Central memory CD4-positive, alpha-beta T cell (primary cell): ENCODE measurements around the gene GLRX5.
"Not testable (repeated sequence)": the region's sequence is repeated elsewhere in the genome, so short reads cannot be mapped to it uniquely, and the experiment has no call there.

ENCODE experiments used
- DNase-seq: peaks from one replicate; pipeline ENCODE4 v3.0.0; 2022

The GLRX5 gene

DNA sequence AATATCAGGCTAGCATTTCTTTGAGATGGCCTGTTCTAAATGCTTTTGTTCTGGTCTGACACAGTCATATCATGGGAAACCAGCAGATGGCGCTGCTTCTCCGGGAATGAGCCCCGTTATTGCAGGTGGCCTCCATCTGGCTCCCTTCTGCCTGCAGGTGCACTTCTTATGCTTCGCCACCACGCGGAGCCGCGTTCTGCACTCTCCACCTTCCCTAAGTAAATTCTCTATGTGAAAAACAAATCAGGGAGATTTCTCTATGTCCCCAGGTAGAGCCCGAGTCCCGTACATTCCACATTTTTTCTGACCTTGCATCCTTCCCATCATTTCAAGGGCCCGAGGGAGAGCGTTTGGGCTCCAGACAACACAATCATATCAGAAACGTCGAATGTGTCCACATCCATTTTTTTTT is 26.2 kb downstream of the GLRX5 start:
- peak; percentile 68 for DNase-seq

DNA sequence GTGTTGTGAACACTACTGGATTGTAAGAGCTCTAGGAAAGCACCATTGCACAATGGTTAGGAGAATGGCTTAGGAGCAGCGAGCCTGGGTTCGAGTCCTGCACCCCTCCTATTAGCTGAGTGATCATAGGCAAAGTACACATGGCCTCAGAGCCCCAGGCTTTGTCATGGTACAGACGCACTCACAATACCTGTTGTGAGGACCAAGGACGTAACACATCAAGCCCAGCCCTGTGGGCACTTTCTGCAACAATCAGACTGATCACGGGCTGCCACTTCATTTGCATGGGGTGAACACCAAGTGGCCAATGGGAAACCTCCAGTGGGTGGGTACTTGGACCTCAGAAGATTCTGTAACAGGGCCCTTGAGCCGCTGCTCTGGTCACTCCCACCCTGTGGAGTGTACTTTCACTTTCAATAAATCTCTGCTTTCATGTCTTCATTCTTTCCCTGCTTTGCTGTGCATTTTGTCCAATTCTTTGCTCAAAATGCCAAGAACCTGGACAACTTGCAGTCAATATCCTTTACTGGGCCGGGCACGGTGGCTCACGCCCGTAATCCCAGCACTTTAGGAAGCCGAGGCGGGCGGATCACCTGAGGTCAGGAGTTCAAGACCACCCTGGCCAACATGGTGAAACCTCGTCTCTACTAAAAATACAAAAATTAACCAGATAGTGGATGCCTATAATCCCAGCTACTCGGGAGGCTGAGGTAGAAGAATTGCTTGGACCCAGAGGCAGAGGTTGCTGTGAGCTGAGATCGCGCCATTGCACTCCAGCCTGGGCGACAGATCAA is 28.2 kb downstream of the GLRX5 start:
- no peak for DNase-seq

DNA sequence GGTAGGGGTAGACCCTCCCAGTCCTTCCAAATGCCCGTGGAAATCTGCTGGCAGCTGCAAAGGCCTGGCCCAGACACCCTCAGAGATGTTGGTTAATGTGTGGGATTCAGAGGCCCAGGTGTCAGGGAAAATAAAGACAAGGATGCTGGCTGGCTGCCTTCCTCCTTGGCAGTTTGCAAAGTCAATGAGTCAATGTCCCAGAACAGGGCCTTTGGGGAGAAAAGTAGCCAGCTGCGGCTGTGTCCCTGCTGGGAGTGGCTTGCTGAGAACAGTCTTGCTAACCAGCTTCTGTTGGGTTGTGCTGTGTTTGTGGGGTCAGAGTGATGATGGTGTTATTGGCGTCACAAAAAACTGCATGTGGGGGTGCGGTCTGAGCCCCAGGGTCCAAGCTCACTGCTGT is 29.2 kb downstream of the GLRX5 start:
- no peak for DNase-seq

DNA sequence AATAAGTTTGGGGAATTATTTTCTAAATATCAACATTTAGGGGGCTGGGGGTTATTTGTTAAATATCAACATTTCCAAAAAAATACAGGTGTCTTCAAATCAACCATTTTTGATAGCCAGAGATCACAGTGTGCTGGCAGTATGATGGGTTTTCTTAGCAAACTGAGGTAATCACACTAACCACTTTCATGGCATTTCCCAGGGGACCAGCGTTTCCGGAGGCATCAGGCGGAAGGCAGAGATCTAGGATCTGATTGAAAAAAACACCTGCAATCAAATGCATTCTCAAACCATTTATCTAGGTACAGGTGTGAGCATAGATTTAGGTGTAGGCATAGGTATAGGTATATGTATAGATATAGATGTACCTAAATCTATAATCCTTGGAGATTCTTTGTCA is 34.6 kb downstream of the GLRX5 start:
- no peak for DNase-seq

DNA sequence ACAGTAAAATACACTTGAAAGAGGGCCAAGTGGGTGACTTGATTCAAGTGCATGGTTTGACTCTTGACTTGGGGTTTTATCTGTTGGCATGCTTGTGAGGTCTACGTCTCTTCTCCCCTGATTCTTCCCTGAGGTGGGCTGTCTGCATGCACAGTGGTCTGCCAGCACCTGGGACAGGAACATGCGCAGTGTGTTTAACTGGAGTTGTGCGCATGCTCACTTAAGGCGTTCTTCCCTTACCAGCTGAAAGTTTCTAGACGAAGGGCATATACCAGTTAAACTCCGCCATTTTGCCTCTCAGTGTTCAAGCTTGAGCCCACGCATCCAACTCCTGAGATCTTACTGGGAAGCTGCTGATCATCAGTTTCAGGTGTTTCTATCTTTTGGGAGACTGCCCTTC is 38.5 kb downstream of the GLRX5 start:
- DNase-seq = no peak

DNA sequence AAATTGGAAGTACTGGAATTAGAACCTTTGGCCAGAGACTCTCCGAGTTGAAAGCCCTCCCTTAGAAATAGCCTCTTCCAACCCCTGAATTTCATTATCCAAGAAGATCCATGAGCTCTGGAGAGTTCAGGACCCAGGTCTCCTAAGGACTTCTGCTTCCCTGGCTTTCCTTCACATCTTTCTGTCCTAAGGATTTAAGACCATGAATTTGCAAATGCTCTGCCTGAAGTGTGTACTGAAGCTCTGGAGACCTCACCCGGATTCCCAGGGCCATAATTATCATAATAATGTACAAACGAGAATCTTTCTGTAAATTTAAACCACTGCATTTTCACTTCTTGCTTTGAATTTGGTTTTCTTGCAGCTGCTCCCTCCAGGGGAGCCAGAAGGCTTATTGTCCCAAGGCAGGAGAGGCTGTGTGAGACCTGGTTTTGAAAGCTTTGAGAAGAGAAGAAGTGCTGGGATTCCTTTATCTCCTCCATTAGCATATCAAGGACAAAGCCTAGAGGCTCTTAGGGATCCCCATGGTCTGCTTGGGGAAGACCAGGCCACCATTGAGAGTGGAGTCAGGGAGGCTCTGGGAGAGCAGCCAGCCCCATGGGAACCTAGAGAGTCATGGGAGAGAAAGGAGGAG is 41.1 kb downstream of the GLRX5 start:
- DNase-seq = no peak

DNA sequence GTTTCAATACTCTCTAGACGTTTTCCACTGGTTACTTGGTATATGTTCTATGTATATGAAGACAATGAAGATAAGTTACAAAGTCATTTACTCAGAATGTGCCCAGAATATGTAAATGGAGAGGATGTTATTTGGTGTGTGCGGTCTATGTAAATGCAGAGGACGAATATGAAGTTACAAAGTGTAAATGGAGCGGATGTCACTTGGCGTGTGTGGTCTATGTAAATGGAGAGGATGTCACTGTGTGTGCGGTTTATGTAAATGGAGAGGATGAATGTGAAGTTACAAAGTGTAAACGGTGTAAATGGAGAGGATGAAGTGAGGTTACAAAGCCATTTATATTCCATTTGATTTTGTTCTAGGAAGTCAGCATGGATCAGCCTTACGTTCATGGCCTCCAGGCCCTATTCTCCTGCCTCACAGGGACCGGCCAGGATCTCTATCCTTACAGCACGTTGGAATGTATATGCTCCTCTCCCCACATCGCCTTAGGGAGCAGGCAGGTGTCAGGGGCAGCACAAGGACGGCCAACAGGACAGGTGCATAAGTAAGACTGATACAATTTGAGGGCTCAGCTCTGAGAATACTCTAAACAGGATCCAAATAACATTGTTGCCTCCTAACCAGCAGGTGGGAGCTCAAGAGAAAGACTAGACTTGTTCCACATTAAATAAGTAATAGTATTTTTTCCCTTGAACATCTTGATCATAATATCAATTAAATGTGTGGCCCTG is 42.4 kb downstream of the GLRX5 start:
- DNase-seq = no peak

DNA sequence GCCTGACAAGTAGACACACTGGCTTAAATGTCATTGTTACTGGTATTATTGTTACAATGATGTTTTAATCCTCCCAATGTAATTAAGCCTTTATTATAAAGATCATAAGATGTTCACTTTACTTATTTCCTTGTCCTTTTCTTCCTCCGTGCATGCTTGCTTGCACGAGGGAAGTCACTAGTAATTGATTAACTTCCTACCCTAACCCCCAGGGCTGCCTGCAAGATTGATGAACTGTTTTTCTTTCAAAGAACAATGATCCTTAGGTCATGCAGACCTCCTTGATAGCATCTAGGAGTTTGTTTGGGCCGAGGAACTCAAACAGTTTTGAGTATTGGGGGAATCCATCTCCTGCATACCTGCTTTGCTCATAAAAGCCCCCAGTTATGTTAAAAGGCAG is 43.0 kb downstream of the GLRX5 start:
- DNase-seq = no peak

DNA sequence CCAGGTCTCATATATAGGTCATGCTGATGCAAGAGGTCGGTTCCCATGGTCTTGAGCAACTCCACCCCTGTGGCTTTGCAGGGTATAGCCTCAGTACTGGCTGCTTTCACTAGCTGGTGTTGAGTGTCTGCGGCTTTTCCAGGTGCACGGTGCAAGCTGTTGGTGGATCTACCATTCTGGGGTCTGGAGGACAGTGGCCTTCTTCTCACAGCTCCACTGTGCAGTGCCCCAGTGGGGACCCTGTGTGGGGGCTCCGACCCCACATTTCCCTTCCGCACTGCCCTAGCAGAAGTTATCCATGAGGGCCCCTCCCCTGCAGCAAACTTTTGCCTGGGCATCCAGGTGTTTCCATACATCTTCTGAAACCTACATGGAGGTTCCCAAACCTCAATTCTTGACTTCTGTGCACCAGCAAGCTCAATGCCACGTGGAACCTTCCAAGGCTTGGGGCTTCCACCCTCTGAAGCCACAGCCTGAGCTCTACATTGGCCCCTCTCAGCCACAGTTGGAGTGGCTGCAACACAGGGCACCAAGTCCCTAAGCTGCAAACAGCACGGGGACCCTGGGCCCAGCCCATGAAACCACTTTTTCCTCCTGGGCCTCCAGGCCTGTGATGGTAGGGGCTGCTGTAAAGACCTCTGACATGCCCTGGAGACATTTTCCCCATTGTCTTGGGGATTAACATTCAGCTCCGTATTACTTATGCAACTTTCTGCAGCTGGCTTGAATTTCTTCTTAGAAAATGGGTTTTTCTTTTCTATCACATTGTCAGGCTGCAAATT is 49.2 kb downstream of the GLRX5 start:
- not testable (repeated sequence) for DNase-seq

DNA sequence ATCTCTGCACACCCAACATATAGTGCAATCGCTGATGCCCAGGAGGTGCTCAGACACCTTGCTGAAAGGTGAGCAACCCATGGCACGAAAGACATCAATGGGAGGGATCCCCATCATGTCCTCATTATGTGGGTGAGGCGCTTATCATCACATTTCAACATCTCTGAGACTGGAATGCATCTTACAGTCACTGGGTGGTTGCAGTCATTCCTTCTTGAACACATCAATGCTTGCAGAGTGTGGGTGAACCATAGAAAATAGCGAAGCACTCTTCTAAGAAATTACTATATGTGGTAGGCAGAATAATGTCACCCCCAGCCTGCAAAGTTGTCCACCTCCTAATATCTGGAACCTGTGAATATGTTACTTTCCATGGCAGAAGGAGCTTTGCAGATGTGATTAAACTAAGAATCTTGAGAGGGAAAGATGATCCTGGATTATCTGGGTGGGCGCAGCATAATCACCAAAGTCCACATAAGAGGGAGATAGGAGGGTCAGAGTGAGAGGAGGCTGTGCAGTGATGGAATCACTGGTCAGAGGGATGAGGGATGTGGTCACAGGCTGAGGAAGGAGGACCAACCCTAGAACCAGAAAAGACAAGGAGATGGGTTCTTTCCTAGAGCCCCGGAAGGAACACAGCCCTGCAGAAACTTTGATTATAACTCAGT is 51.2 kb downstream of the GLRX5 start:
- no peak for DNase-seq

DNA sequence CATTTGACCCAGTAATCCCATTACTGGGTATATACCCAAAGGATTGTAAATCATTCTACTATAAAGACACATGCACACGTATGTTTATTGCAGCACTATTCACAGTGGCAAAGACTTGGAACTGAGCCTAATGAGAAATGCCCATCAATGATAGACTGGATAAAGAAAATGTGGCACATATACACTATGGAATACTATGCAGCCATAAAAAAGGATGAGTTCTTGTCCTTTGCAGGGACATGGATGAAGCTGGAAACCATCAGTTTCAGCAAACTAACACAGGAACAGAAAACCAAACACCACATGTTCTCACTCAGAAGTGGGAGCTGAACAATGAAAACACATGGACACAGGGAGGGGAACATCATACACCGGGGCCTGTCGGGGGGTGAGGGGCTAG is 56.3 kb downstream of the GLRX5 start:
- not testable (repeated sequence) for DNase-seq
